ENCODE data around the gene KCND3. TPM values are rescaled to one million over a fixed set of nuclear protein-coding genes. Genes with fewer than 3 reads are reported as not detected.

The KCND3 gene
- total RNA-seq, 1 experiment from 2014 or later: 0.15 TPM

DNA sequence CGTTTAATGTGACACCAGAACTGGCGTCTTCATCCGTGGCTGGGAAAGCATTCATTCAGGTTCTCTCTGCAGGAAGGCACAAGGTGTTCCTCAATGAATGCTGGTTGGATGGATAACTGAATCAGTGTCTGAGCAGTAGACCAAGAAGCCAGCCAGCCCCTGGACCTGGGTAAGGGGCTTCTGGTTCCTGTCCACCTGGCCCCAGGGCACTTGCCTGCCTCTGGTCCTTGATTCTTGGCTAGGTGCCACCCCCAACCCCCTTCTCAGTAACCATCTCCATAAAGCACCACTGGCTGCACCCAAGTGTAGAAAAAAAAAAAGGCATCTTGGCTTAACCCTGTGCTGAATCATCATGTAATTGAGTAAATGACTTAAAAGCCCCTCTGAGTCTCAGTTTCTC is 59.1 kb downstream of the KCND3 start:
- Histone ChIP-seq H2BK12ac (ENCODE audit: insufficient read length, low read depth, low read length) (no peak overlapping the region), H3K23ac (ENCODE audit: insufficient read length, low read depth, low read length) (no peak overlapping the region), H4K91ac (ENCODE audit: insufficient read length, low read depth, low read length) (no peak overlapping the region), H3K56ac (ENCODE audit: insufficient read length, low read depth, low read length) (no peak overlapping the region), H3K23me2 (ENCODE audit: insufficient read length, low read depth, low read length, poor library complexity, severe bottlenecking) (no peaks in the 10 kb centered on the region), H3K79me2 (ENCODE audit: insufficient read depth, low read length) (no peaks in the 10 kb centered on the region), H2BK120ac (ENCODE audit: low read depth, low read length, poor library complexity, severe bottlenecking) (no peak overlapping the region), H3K27me3 (ENCODE audit: insufficient read depth, low read length) (no peaks in the 10 kb centered on the region), H2BK20ac (ENCODE audit: low read depth, low read length, poor library complexity, severe bottlenecking) (no peak overlapping the region), H3K9ac (ENCODE audit: extremely low read depth, insufficient read length, low read length) (no peak overlapping the region), H2BK5ac (ENCODE audit: insufficient read length, low read length) (no peak overlapping the region), H2BK15ac (ENCODE audit: low read depth, low read length) (no peak overlapping the region), H3T11ph (ENCODE audit: low read length) (no peak overlapping the region), H2AK5ac (ENCODE audit: insufficient read length, low read length) (no peak overlapping the region), H3K14ac (ENCODE audit: insufficient read depth, low read length) (no peak overlapping the region), H4K20me1 (ENCODE audit: control insufficient read depth, insufficient read depth, insufficient read length) (no peaks in the 10 kb centered on the region), H3K4me2 (ENCODE audit: insufficient read depth, insufficient read length, low read length) (no peak overlapping the region), H2AFZ (ENCODE audit: low read length) (no peak overlapping the region), H3K79me1 (ENCODE audit: insufficient read depth, low read depth, low read length, poor library complexity, severe bottlenecking) (no peaks in the 10 kb centered on the region), H3K4ac (ENCODE audit: low read depth, low read length) (no peak overlapping the region), H3K9me3 (ENCODE audit: control insufficient read depth, low read depth, low read length) (no peaks in the 10 kb centered on the region), H4K5ac (ENCODE audit: insufficient read length, low read depth, low read length) (no peak overlapping the region), H3K18ac (ENCODE audit: insufficient read length, low read depth, low read length) (no peak overlapping the region), H4K8ac (replicated peaks; ENCODE audit: insufficient read length, low read depth, low read length) (no peak overlapping the region), H3K4me1 (ENCODE audit: insufficient read depth, low read length) (no peaks in the 10 kb centered on the region), H3K27ac (ENCODE audit: insufficient read length, low read depth, low read length) (no peak overlapping the region)
- H3K36me3 Mint-ChIP-seq (ENCODE audit: insufficient read depth in 1 of 3, low read depth in 3 of 3): no peaks in the 10 kb centered on the region
- H3K9me3 Mint-ChIP-seq: no peaks in the 10 kb centered on the region
- no peaks in the 10 kb centered on the region; the same call in none of the 2 replicates for H3K27me3 Mint-ChIP-seq (ENCODE audit: low read depth)
- no peak overlapping the region for H3K4me3 Mint-ChIP-seq
- H3K4me1 Mint-ChIP-seq: peaks cover 3 to 21% of the 10 kb centered on the region in 2 experiments; a peak in 3 of 4 replicates
- H3K27ac Mint-ChIP-seq: no peak overlapping the region
- DNase-seq: no peak
- TF ChIP-seq, protein P1, sequence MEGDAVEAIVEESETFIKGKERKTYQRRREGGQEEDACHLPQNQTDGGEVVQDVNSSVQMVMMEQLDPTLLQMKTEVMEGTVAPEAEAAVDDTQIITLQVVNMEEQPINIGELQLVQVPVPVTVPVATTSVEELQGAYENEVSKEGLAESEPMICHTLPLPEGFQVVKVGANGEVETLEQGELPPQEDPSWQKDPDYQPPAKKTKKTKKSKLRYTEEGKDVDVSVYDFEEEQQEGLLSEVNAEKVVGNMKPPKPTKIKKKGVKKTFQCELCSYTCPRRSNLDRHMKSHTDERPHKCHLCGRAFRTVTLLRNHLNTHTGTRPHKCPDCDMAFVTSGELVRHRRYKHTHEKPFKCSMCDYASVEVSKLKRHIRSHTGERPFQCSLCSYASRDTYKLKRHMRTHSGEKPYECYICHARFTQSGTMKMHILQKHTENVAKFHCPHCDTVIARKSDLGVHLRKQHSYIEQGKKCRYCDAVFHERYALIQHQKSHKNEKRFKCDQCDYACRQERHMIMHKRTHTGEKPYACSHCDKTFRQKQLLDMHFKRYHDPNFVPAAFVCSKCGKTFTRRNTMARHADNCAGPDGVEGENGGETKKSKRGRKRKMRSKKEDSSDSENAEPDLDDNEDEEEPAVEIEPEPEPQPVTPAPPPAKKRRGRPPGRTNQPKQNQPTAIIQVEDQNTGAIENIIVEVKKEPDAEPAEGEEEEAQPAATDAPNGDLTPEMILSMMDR (conservative IDR thresholded peaks at IDR 0.05): no peak
- WGBS (ENCODE audit: extremely low coverage, insufficient read length, low lambda C conversion rate): no CpG with 5 or more reads among the region's 3 CpGs

Measured in H9 (cell line).